ENCODE results near the gene PTPRA. TPM values are rescaled to one million over a fixed set of nuclear protein-coding genes. Genes with fewer than 3 reads are reported as not detected.

PTPRA gene
- polyA plus RNA-seq, 1 donor = 52.7 TPM

- WGBS (ENCODE audit: insufficient coverage, low lambda C conversion rate) = no CpG with 5 or more reads among the region's 1 CpG
These were observed 79.5 kb downstream of the PTPRA start for GRCh38 chr20:2952766-2953165.

GRCh38 chr20:2955257-2955970 is 82.1 kb downstream of the PTPRA start:
- DNase-seq = no peak
- Histone ChIP-seq H3K4me3 (ENCODE audit: low read length) (no peak overlapping the region), H3K27ac (ENCODE audit: low read length) (no peak overlapping the region), H3K9me3 (ENCODE audit: control insufficient read depth, low read depth, low read length) (no peaks in the 10 kb centered on the region), H3K36me3 (ENCODE audit: control insufficient read depth, insufficient read depth, low read length) (peaks cover 12% of the 10 kb centered on the region), H3K4me1 (ENCODE audit: control insufficient read depth, insufficient read depth, low read length) (peaks cover 4% of the 10 kb centered on the region), H3K27me3 (ENCODE audit: control insufficient read depth, insufficient read depth, low read length) (no peaks in the 10 kb centered on the region)

More at GRCh38 chr20:2952766-2953165, 79.5 kb downstream of the PTPRA start:
- H3K27me3 ChIP-seq (ENCODE audit: control insufficient read depth, insufficient read depth, low read length) = no peaks in the 10 kb centered on the region
- H3K4me1 ChIP-seq (ENCODE audit: control insufficient read depth, insufficient read depth, low read length) = peaks cover 4% of the 10 kb centered on the region
- no peak for DNase-seq
- H3K9me3 ChIP-seq (ENCODE audit: control insufficient read depth, low read depth, low read length) = no peaks in the 10 kb centered on the region
- no peak overlapping the region for H3K4me3 ChIP-seq (ENCODE audit: low read length)
- H3K36me3 ChIP-seq (ENCODE audit: control insufficient read depth, insufficient read depth, low read length) = peaks cover 7% of the 10 kb centered on the region
- no peak overlapping the region for H3K27ac ChIP-seq (ENCODE audit: low read length)

- Histone ChIP-seq H3K36me3 (ENCODE audit: control insufficient read depth, insufficient read depth, low read length) (peaks cover 10% of the 10 kb centered on the region), H3K9me3 (ENCODE audit: control insufficient read depth, low read depth, low read length) (no peaks in the 10 kb centered on the region), H3K4me3 (ENCODE audit: low read length) (no peak overlapping the region), H3K27me3 (ENCODE audit: control insufficient read depth, insufficient read depth, low read length) (no peaks in the 10 kb centered on the region), H3K27ac (ENCODE audit: low read length) (no peak overlapping the region), H3K4me1 (ENCODE audit: control insufficient read depth, insufficient read depth, low read length) (peaks cover 2% of the 10 kb centered on the region)
- WGBS (ENCODE audit: insufficient coverage, low lambda C conversion rate) = 100% methylated on average over 1 of the region's 2 CpGs
- DNase-seq = no peak
These were observed 83.2 kb downstream of the PTPRA start for GRCh38 chr20:2956480-2956879.

- Histone ChIP-seq H3K27me3 (ENCODE audit: control insufficient read depth, insufficient read depth, low read length) (no peaks in the 10 kb centered on the region), H3K4me3 (ENCODE audit: low read length) (no peak overlapping the region), H3K27ac (ENCODE audit: low read length) (no peak overlapping the region), H3K9me3 (ENCODE audit: control insufficient read depth, low read depth, low read length) (no peaks in the 10 kb centered on the region), H3K4me1 (ENCODE audit: control insufficient read depth, insufficient read depth, low read length) (no peaks in the 10 kb centered on the region), H3K36me3 (ENCODE audit: control insufficient read depth, insufficient read depth, low read length) (peaks cover 23% of the 10 kb centered on the region)
- no peak for DNase-seq
- WGBS (ENCODE audit: insufficient coverage, low lambda C conversion rate) = 80% methylated on average over 1 of the region's 3 CpGs
These were observed 94.6 kb downstream of the PTPRA start for GRCh38 chr20:2967841-2968240.

GRCh38 chr20:2972126-2972525 is 98.8 kb downstream of the PTPRA start:
- DNase-seq = peak in 1 of 2 donors; percentile 15
- WGBS (ENCODE audit: insufficient coverage, low lambda C conversion rate) = 58% methylated on average over 2 of the region's 5 CpGs
- no peaks in the 10 kb centered on the region for H3K27me3 ChIP-seq (ENCODE audit: control insufficient read depth, insufficient read depth, low read length)
- no peaks in the 10 kb centered on the region for H3K9me3 ChIP-seq (ENCODE audit: control insufficient read depth, low read depth, low read length)
- peaks cover 11% of the 10 kb centered on the region for H3K36me3 ChIP-seq (ENCODE audit: control insufficient read depth, insufficient read depth, low read length)
- no peak overlapping the region for H3K27ac ChIP-seq (ENCODE audit: low read length)
- no peak overlapping the region for H3K4me3 ChIP-seq (ENCODE audit: low read length)
- H3K4me1 ChIP-seq (ENCODE audit: control insufficient read depth, insufficient read depth, low read length) = no peaks in the 10 kb centered on the region

GRCh38 chr20:2973574-2973973 is 100.3 kb downstream of the PTPRA start:
- no peak overlapping the region for H3K4me3 ChIP-seq (ENCODE audit: low read length)
- peaks cover 4% of the 10 kb centered on the region for H3K36me3 ChIP-seq (ENCODE audit: control insufficient read depth, insufficient read depth, low read length)
- no peaks in the 10 kb centered on the region for H3K27me3 ChIP-seq (ENCODE audit: control insufficient read depth, insufficient read depth, low read length)
- H3K27ac ChIP-seq (ENCODE audit: low read length) = no peak overlapping the region
- WGBS (ENCODE audit: insufficient coverage, low lambda C conversion rate) = no CpG with 5 or more reads among the region's 3 CpGs
- no peak for DNase-seq
- no peaks in the 10 kb centered on the region for H3K9me3 ChIP-seq (ENCODE audit: control insufficient read depth, low read depth, low read length)
- no peaks in the 10 kb centered on the region for H3K4me1 ChIP-seq (ENCODE audit: control insufficient read depth, insufficient read depth, low read length)

GRCh38 chr20:2978519-2978918 is 105.2 kb downstream of the PTPRA start:
- H3K36me3 ChIP-seq (ENCODE audit: control insufficient read depth, insufficient read depth, low read length) = peaks cover 5% of the 10 kb centered on the region
- H3K27me3 ChIP-seq (ENCODE audit: control insufficient read depth, insufficient read depth, low read length) = no peaks in the 10 kb centered on the region
- no peak for DNase-seq
- H3K4me3 ChIP-seq (ENCODE audit: low read length) = no peak overlapping the region
- WGBS (ENCODE audit: insufficient coverage, low lambda C conversion rate) = no CpG with 5 or more reads among the region's 4 CpGs
- H3K9me3 ChIP-seq (ENCODE audit: control insufficient read depth, low read depth, low read length) = no peaks in the 10 kb centered on the region
- no peak overlapping the region for H3K27ac ChIP-seq (ENCODE audit: low read length)
- no peaks in the 10 kb centered on the region for H3K4me1 ChIP-seq (ENCODE audit: control insufficient read depth, insufficient read depth, low read length)

GRCh38 chr20:2981646-2982045 is 108.4 kb downstream of the PTPRA start:
- H3K4me1 ChIP-seq (ENCODE audit: control insufficient read depth, insufficient read depth, low read length) = no peaks in the 10 kb centered on the region
- H3K27me3 ChIP-seq (ENCODE audit: control insufficient read depth, insufficient read depth, low read length) = no peaks in the 10 kb centered on the region
- H3K36me3 ChIP-seq (ENCODE audit: control insufficient read depth, insufficient read depth, low read length) = peaks cover 19% of the 10 kb centered on the region
- H3K4me3 ChIP-seq (ENCODE audit: low read length) = no peak overlapping the region
- no peak for DNase-seq
- H3K9me3 ChIP-seq (ENCODE audit: control insufficient read depth, low read depth, low read length) = no peaks in the 10 kb centered on the region
- H3K27ac ChIP-seq (ENCODE audit: low read length) = no peak overlapping the region
- WGBS (ENCODE audit: insufficient coverage, low lambda C conversion rate) = 67% methylated on average over 1 of the region's 3 CpGs

GRCh38 chr20:2983508-2983907 is 110.2 kb downstream of the PTPRA start:
- Histone ChIP-seq H3K27ac (ENCODE audit: low read length) (no peak overlapping the region), H3K4me3 (ENCODE audit: low read length) (no peak overlapping the region), H3K36me3 (ENCODE audit: control insufficient read depth, insufficient read depth, low read length) (peaks cover 38% of the 10 kb centered on the region), H3K9me3 (ENCODE audit: control insufficient read depth, low read depth, low read length) (no peaks in the 10 kb centered on the region), H3K27me3 (ENCODE audit: control insufficient read depth, insufficient read depth, low read length) (no peaks in the 10 kb centered on the region), H3K4me1 (ENCODE audit: control insufficient read depth, insufficient read depth, low read length) (no peaks in the 10 kb centered on the region)
- DNase-seq = no peak

GRCh38 chr20:2984028-2984501 is 110.8 kb downstream of the PTPRA start:
- Histone ChIP-seq H3K27ac (ENCODE audit: low read length) (no peak overlapping the region), H3K4me3 (ENCODE audit: low read length) (no peak overlapping the region), H3K27me3 (ENCODE audit: control insufficient read depth, insufficient read depth, low read length) (no peaks in the 10 kb centered on the region), H3K36me3 (ENCODE audit: control insufficient read depth, insufficient read depth, low read length) (peaks cover 43% of the 10 kb centered on the region), H3K9me3 (ENCODE audit: control insufficient read depth, low read depth, low read length) (no peaks in the 10 kb centered on the region), H3K4me1 (ENCODE audit: control insufficient read depth, insufficient read depth, low read length) (no peaks in the 10 kb centered on the region)
- no peak for DNase-seq
- WGBS (ENCODE audit: insufficient coverage, low lambda C conversion rate) = 91% methylated on average over 4 of the region's 4 CpGs

Measured in large intestine (tissue), 3 donors.